Renal pelvis (tissue), 4 donors: Measurements from ENCODE around the gene SMTN. TPM values are rescaled to one million over a fixed set of nuclear protein-coding genes. Genes with fewer than 3 reads are reported as not detected.

Experiments used
- DNase-seq: peaks from one replicate; pipeline ENCODE4 v3.0.0-alpha.2; 2013
- polyA plus RNA-seq, 3 donors: library from polyadenylated mRNA; unstranded; fragments of 120-200 nt; gene quantifications; one replicate each; pipeline ENCODE4 v1.2.1, GENCODE V29; 2013; ENCODE audit not compliant: insufficient read length in 3 of 3

Gene SMTN
- polyA plus RNA-seq, 3 donors = 42.3 to 56.5 (median 47.5) TPM

DNA sequence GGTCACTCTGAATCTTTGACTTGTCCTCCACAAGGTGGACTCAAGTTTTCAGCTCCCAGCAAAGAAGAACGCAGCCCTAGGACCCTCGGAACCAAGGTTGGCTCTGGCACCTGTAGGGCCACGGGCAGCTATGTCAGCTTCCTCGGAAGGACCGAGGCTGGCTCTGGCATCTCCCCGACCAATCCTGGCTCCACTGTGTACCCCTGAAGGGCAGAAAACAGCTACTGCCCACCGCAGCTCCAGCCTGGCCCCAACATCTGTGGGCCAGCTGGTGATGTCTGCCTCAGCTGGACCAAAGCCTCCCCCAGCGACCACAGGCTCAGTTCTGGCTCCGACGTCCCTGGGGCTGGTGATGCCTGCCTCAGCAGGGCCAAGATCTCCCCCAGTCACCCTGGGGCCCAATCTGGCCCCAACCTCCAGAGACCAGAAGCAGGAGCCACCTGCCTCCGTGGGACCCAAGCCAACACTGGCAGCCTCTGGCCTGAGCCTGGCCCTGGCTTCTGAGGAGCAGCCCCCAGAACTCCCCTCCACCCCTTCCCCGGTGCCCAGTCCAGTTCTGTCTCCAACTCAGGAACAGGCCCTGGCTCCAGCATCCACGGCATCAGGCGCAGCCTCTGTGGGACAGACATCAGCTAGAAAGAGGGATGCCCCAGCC, 43.8 kb downstream of the SMTN start:
- DNase-seq = no peak

DNA sequence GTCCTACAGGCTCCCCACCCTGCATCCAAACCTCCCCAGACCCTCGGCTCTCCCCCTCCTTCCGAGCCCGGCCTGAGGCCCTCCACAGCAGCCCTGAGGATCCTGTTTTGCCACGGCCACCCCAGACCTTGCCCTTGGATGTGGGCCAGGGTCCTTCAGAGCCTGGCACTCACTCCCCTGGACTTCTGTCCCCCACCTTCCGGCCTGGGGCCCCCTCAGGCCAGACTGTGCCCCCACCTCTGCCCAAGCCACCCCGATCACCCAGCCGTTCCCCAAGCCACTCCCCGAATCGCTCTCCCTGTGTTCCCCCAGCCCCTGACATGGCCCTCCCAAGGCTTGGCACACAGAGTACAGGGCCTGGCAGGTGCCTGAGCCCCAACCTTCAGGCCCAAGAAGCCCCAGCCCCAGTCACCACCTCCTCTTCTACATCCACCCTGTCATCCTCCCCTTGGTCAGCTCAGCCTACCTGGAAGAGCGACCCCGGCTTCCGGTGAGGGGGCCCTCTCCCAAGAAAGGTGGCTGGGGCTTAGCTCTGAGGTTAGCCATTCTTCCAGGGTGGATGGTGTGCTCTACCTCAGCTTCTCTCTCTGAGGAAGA, 44.5 kb downstream of the SMTN start:
- DNase-seq = no peak

DNA sequence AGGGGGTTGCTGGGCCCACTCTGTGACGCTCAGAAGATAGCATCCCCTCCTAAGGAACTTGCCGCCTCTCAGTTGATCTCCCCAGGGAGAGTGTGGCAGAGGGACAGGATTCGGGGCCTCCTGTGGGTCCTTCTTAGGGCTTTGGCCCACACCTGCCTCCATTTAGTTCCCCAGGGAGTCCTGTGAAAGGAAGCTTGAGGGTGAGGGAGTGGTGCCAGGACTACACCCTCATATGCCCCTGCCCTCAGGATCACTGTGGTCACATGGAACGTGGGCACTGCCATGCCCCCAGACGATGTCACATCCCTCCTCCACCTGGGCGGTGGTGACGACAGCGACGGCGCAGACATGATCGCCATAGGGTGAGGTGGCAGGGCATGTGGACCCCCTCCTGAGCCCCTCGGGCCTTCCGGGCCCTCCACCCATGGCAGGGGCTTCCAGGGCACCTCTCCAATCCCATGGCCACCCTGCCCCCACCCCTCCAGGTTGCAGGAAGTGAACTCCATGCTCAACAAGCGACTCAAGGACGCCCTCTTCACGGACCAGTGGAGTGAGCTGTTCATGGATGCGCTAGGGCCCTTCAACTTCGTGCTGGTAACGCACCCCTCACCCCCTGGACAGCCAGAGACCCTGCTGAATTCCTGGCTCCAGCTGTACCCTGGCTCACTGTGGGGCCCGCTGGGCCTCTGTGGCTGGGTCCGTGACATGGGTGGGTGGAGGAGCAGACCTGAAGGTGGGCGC, 45.2 kb downstream of the SMTN start:
- no peak for DNase-seq

DNA sequence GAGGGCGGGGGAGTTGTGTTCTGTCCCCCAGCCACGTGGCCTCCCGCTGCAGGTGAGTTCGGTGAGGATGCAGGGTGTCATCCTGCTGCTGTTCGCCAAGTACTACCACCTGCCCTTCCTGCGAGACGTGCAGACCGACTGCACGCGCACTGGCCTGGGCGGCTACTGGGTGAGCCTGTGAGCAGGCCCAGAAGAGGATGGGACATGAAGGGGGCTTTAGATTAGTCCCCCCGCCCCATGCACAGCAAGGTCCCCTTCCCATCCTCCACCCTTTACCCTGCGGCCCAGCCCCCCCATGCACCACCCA, 45.7 kb downstream of the SMTN start:
- DNase-seq = no peak

DNA sequence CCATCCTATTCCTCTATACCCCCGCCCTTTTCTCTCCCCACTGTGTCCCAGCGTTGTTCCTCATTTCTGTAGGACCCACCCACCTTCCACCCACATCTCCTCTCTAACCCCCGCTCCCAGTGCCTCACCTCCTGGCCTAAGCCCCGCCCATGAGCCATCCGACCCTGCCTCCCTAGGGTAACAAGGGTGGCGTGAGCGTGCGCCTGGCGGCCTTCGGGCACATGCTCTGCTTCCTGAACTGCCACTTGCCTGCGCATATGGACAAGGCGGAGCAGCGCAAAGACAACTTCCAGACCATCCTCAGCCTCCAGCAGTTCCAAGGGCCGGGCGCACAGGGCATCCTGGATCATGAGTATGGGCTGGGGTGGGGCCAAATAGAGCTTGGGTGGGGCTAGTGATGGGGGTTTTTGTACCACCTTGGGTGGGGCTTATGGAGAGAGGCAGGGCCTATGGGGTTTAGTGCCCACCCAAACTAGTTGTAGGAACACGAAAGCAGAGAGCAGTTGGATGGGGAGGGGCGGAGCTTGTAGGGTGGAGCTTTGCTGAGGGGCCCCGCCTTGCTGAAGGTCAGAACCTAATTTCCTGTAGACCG, 46.2 kb downstream of the SMTN start:
- no peak for DNase-seq

DNA sequence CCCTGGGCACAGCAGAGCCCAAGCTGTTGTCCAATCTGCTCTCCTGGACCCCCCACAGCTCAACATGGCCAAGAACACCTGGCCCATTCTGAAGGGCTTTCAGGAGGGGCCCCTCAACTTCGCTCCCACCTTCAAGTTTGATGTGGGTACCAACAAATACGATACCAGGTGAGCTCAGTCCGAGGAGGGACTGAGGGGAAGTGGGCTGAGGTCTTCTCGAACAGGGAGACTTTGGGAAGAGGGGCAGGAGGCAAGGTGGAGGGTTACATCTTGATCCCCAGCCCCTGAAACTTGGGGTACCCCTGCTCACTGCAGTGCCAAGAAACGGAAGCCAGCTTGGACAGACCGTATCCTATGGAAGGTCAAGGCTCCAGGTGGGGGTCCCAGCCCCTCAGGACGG, 47.0 kb downstream of the SMTN start:
- DNase-seq = no peak

DNA sequence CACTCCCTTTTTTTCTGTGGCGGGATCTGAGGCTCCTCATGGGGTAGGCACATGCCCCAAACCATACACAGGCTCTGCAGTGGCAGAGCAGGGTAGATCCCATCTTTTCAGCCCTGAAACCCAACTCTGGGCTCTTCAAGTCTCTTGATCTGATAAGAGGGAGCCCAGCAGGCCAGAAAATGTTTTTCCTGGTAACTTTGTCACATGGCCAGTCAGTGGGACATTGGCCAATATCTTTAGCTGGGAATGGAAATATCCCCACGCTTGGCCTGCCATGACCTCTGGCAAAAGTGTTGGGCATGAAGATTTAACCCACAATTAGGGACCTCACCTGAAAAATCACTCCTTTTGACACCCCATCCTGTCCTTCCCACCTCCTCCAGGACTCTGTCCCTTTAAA, 49.8 kb downstream of the SMTN start:
- no peak for DNase-seq

DNA sequence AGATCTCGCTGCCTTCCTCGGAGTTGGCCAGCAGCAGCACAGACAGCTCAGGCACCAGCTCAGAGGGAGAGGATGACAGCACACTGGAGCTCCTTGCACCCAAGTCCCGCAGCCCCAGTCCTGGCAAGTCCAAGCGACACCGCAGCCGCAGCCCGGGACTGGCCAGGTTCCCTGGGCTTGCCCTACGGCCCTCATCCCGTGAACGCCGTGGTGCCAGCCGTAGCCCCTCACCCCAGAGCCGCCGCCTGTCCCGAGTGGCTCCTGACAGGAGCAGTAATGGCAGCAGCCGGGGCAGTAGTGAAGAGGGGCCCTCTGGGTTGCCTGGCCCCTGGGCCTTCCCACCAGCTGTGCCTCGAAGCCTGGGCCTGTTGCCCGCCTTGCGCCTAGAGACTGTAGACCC, 52.8 kb downstream of the SMTN start:
- DNase-seq = no peak

DNA sequence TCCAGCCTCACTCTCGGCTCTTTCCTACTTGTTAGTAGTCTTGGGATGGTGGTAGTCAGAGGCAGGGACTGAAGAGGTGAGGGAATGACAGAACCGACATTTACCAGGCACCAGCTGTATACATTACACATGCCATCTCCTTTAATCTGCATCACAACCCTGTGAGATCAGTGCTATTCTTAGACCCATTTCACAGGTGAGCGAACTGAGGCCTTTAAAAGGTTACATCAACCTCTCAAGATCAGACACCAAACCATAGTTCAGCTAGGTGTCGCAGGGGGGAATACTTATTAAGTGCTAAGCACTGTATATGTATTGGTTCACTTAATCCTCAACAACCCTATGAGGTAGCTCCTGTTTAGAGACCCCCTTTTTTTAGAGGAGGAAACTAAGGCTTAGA, 53.6 kb downstream of the SMTN start:
- DNase-seq = no peak

DNA sequence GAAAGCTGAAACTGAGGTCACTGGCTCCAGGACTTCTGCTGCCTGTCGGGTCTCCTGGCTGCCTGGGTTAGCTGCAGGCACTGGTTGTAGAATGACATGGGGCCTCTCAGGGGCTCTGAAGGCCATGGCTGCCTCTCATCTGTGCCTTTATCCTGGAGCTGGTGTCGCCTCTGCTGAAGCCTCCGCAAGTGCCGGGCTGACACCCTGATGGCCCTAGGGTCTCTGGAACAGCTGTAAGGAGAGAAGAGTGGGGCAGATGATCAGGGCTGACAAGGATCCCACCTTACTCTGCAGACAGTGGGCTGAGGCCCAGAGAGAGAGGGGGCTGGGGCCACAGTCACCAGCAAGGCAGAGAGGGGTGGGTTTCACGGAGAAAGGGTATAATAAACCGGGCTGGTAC, 54.6 kb downstream of the SMTN start:
- no peak for DNase-seq

DNA sequence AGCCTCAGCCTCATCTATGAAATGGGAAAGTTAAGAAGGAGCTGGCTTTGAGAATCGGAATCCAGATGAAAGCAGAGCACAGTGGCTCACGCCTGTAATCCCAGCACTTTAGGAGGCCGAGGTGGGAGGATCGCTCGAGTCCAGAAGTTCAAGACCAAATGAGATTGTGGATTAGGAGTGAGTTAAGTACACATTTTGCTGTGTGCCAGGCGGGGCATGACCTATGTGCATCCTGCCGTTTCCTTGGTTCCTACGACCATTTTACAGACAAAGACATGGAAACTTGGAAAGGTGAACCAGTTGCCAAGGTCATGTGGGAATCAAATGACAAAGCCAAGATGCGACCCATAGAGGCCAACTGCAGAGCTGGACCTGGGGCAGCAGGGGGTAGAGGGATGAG, 55.0 kb downstream of the SMTN start:
- DNase-seq = no peak

DNA sequence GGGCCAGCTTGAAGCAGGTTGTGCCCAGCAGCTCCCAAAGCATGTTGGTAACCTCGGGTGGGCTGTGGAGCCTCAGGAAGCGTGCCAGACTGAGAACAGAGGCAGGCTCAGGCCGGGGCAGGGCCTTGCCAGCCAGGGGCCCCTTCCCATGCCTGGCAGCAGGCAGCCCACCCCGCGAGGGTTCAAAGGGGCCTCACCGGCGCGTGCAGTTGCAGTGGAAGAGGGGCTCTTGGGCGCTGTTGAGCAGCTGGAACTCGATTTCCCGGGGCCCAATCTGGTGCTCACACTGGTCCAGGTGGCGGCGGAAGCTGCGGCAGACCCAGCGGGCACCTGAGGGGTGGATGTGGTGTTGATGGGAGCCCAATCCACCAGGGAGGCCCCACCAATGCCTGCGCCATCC, 55.6 kb downstream of the SMTN start:
- DNase-seq = no peak

DNA sequence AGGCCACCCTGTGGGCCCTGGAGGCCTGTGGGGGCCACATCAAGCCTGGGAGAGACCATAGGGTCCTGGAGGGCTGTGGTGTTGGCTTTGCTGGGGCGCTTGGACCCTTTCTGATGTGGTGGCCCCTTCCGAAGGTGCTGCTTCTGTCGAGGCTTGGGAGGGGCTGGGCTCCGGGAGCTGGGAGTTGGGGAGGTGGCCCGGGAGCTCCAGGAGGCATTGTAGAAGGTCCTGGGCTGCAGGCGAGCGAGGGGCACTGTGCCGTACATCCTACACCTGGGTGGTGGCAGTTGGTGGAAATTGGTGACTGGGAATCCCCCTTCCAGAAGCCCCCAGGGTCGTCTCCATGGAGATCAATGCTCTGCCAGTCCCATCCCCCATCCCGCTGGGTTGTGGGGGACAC, 56.6 kb downstream of the SMTN start:
- DNase-seq = no peak

DNA sequence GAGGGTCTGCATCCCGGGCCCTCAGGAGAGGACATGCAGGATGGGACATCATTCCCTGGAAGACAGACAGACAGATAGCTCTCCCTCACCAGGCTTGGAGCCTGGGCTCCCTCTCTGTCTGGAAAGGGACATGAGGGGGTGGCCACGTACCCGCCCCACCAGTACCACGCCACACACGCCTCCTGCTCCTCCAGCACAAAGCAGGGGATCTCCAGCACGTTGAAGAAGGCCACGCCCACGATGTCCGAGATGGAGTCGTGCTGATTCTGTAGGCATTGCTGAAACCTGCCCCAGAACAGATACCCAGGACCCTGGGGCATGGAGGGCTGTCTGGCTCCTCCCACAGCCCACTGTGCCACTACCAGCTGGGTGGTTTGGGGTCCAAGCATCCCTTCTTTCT, 57.0 kb downstream of the SMTN start:
- no peak for DNase-seq

DNA sequence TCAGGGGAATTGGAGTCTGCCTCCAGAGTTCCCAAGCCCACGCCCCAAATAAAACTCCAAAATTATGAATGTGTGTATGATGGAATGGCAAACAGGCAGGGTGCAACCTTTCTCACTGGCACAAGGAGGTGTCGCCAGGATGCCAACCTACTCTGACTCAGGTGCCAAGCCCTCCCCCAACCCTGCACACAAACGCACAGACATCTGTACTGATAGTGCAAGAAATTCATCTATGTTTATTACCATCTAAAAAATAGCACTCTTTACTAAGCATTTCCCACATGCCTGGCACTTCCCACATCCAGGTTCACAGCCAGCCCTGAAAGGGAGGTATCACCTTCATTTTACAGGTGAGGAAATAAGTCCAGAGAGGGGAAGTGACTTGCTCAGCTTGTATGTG, 57.9 kb downstream of the SMTN start:
- DNase-seq = no peak

DNA sequence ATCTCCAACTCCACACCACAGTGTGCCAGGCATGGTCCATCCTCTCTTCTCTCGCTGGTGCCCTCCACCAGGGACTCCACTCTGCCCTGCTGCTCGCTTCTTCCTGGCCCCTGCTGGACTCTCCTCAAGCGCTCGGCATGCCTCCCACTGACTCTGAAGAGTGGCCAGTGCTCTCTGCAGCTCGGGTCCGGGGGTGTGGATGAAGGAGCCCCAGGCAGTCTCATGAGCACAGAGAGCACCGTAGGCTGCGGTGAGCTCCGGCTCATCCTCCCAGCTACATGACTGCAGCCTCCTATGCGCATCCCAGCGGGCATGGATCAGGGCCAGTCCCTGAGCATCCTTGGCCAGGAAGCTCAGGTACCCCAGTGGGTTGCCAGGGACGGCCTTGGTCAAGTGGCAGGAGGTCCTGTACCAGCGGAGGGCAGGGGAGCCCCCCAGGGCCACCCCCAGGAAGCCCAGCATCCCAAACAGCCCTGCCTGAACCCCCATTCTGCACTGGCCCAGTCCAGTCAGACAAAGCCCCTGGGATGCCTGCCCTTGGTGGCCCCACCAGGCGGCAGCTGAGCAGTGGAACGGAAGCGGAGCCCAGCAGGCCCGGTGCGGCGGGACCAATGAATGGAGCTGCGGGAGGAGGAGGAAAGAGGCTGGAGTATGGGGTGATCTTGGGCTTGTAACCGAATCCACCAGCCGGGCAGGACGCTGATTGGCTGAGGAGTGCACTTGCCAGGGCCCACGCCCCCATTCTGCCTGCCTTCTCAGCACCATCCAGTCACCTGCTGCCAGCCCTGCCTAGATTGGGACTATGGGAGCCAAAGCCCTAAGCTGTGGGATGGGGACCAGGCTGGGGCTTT, 59.0 kb downstream of the SMTN start, which contains the start of gene PLA2G3:
Gene PLA2G3 (minus strand): TSS at position 643 of the 851 bp plus-strand sequence. CDS start 154 bp downstream, at position 489.
- peak; percentile 60 for DNase-seq

DNA sequence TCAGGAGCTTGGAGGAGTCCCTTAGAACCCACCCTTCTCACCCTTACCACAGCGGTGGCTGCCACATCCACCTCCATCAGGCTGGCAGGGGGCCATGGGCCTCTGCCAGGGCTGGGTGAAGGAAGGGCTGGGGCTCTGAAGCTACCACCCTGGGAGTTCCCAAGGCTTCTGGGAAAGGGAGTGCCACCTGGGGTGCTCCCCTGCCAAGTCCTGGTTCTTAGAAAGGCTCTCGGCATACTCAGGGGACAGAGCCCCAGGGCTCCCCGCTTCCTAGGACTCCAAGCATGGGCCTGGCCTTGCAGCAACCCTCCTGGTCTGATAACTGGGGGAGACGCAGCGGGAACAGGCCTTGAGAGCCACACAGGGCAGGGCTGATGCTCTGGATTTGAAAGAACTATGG, 59.6 kb downstream of the SMTN start:
- DNase-seq = no peak

DNA sequence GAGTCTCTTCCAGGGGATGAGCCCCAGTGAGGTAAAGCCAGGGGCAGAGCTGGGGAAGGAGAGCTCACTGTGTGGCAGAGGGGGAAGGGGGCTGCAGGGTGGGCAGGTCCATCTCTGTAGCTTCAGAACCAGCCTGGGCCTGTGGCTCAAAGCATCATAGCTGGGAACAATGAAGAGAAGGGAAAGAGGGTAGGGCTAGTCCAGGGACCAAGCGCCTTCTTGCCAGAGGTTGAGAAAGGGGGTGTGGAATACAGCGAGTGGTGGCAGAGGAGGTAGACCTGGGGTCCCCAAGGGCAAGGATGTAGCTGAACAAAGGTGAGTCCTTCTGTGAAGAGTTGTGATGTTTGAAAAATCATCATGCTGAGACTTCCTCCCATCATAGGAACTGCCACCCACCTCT, 60.4 kb downstream of the SMTN start:
- DNase-seq = no peak

DNA sequence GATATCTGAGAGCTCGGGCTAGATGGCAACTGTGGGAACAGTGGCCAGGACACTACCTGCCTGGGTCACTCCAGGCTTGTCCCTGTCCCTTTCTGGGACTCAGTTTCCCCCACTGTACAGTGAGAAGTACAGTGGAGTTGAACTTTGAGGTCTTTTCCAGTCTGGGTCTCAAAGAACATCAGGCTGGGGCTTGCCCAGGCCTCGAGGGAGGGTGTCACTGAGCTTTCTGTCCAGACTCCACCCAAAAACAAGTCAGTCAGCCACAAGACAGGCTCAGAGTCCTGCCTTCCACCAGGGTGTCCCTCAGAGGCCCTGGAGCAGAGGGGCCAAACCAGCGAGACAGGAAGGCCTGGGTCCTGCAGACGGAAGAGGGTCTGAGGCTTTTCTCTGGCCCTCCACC, 61.2 kb downstream of the SMTN start:
- no peak for DNase-seq

DNA sequence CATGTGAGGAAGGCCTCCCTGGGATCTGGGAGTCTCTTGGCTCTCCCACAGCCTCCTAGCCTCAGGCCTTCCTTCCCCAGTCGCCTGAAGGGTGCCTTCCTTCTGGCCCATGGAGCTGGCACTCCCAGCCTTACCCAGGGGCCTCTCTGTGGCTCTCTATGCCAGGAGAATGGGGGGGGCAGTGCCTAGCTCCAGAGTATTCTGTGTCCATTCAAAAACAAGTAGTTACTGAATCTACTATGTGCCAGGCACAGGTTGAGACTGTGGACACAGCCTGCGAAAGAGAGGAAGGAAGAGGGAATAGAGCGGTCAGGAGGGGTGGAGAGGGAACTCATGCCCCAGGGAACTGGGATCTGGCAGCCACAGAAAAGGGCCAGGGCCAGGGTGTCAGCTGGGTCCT, 61.9 kb downstream of the SMTN start:
- DNase-seq = no peak

DNA sequence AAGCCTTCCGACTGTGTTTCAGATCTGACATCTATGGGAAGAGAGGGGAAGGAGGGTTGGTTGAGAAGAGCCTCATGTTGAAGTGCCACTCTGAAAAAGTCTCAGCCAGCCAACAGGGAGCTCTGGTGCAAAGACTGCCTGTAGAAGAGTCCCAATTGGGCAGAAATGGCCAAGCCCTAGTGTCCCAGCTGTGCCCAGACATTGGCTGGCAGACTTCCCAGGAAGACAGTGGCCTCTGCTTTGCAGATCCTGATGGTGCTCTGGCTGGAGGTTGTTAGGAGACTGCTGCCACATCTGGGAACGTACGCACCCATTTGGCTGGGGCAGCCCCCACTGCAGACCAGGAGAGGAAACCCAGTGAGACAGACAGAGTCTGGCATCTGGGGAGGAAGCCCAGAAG, 62.4 kb downstream of the SMTN start:
- no peak for DNase-seq

DNA sequence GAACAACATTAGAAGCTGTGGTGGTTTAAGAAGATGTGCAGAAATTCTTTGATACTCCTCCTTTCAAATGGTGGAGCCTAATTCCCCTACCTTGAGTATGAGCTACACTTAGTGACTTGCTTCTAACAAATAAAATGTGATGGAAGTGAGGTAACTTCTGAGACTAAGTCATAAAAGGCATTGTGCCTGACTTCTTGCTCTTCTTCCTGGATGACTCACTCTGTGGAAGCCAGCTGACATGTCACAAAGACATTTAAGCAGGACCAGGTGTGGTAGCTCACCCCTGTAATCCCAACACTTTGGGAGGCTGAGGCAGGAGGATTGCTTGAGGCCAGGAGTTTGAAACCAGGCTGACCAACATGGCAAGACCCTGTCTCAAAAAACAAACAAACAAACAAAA, 63.1 kb downstream of the SMTN start:
- no peak for DNase-seq
